ENCODE measurements around the gene PTCD3. TPM values are rescaled to one million over a fixed set of nuclear protein-coding genes. Genes with fewer than 3 reads are reported as not detected.

Gene PTCD3
- total and polyA plus RNA-seq, 2 of the 4 experiments (the other 2 are of a cell fraction): 44.0 to 48.9 TPM

GRCh38 chr2:86069091-86069685 lies 36.8 kb upstream of the PTCD3 start:
- no CpG with 5 or more reads among the region's 8 CpGs for WGBS, 2 experiments (ENCODE audit: extremely low coverage in 2 of 2, insufficient read length in 1 of 2)
- Histone ChIP-seq H3K79me1 (ENCODE audit: low read depth in 1 of 2, low read length in 2 of 2) (peaks cover 3 to 21% of the 10 kb centered on the region in 2 experiments; a peak in 3 of 4 replicates), H2AK9ac (replicated peaks; ENCODE audit: low read depth, low read length, poor library complexity) (no peak overlapping the region), H3K4ac (ENCODE audit: low read depth, low read length) (no peak overlapping the region), H4K5ac (ENCODE audit: low read depth, low read length) (no peak overlapping the region), H3K4me2 (ENCODE audit: low read depth, low read length) (no peak overlapping the region), H3K23ac (ENCODE audit: low read depth, low read length) (no peak overlapping the region), H2BK20ac (ENCODE audit: low read depth, low read length) (no peak overlapping the region), H3K4me3 (ENCODE audit: insufficient read depth, low read depth, low read length) (no peak overlapping the region), H3K9ac (ENCODE audit: low read depth, low read length) (no peak overlapping the region), H3K9me3 (ENCODE audit: control insufficient read depth, insufficient read depth, low read length) (no peaks in the 10 kb centered on the region), H4K8ac (ENCODE audit: low read depth in 2 of 2, low read length in 2 of 2) (no peak overlapping the region), H2AFZ (replicated peaks; ENCODE audit: low read length, poor library complexity) (no peak overlapping the region), H3K14ac (replicated peaks; ENCODE audit: low read depth, low read length) (no peak overlapping the region), H4K20me1 (ENCODE audit: insufficient read depth, low read length) (no peaks in the 10 kb centered on the region), H3K18ac (ENCODE audit: low read depth, low read length) (no peak overlapping the region), H2BK120ac (ENCODE audit: low read depth, low read length) (no peak overlapping the region), H2BK15ac (ENCODE audit: low read depth, low read length) (no peak overlapping the region; the same call in 2 of the 3 replicates), H3K36me3 (ENCODE audit: control insufficient read depth, insufficient read depth, low read length) (peaks cover 45% of the 10 kb centered on the region), H3K4me1 (ENCODE audit: control insufficient read depth, insufficient read depth, low read length) (peaks cover 3% of the 10 kb centered on the region; the same call in 1 of the 2 replicates), H3K56ac (ENCODE audit: extremely low read depth, insufficient read depth, low read length) (no peak overlapping the region), H4K91ac (ENCODE audit: insufficient read depth, low read depth, low read length) (no peak overlapping the region), H3K27me3 (ENCODE audit: control insufficient read depth, insufficient read depth, low read length) (no peaks in the 10 kb centered on the region), H2BK5ac (ENCODE audit: low read depth, low read length, poor library complexity, severe bottlenecking) (no peak overlapping the region), H3K9me1 (ENCODE audit: insufficient read depth, low read length) (no peaks in the 10 kb centered on the region; the same call in 1 of the 2 replicates), H2AK5ac (ENCODE audit: low read depth, low read length) (no peak overlapping the region), H3K27ac (ENCODE audit: insufficient read depth, low read length) (no peak overlapping the region)
- no peak for ATAC-seq (ENCODE audit: low read depth)
- dilution Hi-C loops (cut with HindIII; ENCODE audit: low sequenced_read_pairs, unreplicated experiment) (no loop called here), intact Hi-C loops (cut with micrococcal nuclease) (no loop called here), in situ Hi-C loops (cut with MboI; ENCODE audit: low sequenced_read_pairs) (no loop called here)
- TF ChIP-seq MAZ (IDR thresholded peaks at IDR 0.05; ENCODE audit: borderline replicate concordance, low read depth, low read length): no peak
- TF ChIP-seq, protein P1, sequence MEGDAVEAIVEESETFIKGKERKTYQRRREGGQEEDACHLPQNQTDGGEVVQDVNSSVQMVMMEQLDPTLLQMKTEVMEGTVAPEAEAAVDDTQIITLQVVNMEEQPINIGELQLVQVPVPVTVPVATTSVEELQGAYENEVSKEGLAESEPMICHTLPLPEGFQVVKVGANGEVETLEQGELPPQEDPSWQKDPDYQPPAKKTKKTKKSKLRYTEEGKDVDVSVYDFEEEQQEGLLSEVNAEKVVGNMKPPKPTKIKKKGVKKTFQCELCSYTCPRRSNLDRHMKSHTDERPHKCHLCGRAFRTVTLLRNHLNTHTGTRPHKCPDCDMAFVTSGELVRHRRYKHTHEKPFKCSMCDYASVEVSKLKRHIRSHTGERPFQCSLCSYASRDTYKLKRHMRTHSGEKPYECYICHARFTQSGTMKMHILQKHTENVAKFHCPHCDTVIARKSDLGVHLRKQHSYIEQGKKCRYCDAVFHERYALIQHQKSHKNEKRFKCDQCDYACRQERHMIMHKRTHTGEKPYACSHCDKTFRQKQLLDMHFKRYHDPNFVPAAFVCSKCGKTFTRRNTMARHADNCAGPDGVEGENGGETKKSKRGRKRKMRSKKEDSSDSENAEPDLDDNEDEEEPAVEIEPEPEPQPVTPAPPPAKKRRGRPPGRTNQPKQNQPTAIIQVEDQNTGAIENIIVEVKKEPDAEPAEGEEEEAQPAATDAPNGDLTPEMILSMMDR (conservative IDR thresholded peaks at IDR 0.05; ENCODE audit: low read depth, low read length): no peak
- TF ChIP-seq, protein P2, sequence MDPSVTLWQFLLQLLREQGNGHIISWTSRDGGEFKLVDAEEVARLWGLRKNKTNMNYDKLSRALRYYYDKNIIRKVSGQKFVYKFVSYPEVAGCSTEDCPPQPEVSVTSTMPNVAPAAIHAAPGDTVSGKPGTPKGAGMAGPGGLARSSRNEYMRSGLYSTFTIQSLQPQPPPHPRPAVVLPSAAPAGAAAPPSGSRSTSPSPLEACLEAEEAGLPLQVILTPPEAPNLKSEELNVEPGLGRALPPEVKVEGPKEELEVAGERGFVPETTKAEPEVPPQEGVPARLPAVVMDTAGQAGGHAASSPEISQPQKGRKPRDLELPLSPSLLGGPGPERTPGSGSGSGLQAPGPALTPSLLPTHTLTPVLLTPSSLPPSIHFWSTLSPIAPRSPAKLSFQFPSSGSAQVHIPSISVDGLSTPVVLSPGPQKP (IDR thresholded peaks at IDR 0.05; ENCODE audit: borderline replicate concordance, low read depth, low read length): no peak
- no peak for TF ChIP-seq RCOR1 (IDR thresholded peaks at IDR 0.05; ENCODE audit: insufficient replicate concordance, low read length)
- TF ChIP-seq BHLHE40 (IDR thresholded peaks at IDR 0.05; ENCODE audit: low read depth, low read length): no peak
- no peak for TF ChIP-seq SMC3 (IDR thresholded peaks at IDR 0.05; ENCODE audit: low read depth, low read length)
- TF ChIP-seq MAFK (IDR thresholded peaks at IDR 0.05; ENCODE audit: low read depth, low read length): no peak
- TF ChIP-seq USF2 (IDR thresholded peaks at IDR 0.05; ENCODE audit: low read depth, low read length): no peak
- no peak for TF ChIP-seq NFE2L2 (IDR thresholded peaks at IDR 0.05; ENCODE audit: low read depth, low read length)
- no peak for TF ChIP-seq FOS (IDR thresholded peaks at IDR 0.05; ENCODE audit: low read depth, low read length)
- TF ChIP-seq MXI1 (IDR thresholded peaks at IDR 0.05; ENCODE audit: borderline replicate concordance, low read depth, low read length): no peak
- no peak for TF ChIP-seq RAD21 (IDR thresholded peaks at IDR 0.05; ENCODE audit: low read length)
- TF ChIP-seq CEBPB (IDR thresholded peaks at IDR 0.05; ENCODE audit: low read depth, low read length): no peak
- TF ChIP-seq CHD1 (IDR thresholded peaks at IDR 0.05; ENCODE audit: low read depth, low read length): no peak
- no peak for TF ChIP-seq RFX5 (IDR thresholded peaks at IDR 0.05; ENCODE audit: low read depth, low read length)
- no peak for TF ChIP-seq POLR2A (IDR thresholded peaks at IDR 0.05; ENCODE audit: low read depth, low read length)
- no TSS peak for BruUV-seq (replicated peaks)
- POLR2A ChIA-PET (ENCODE audit: unreplicated experiment): no interaction called here
- DNase-seq: no peak
- CTCF ChIA-PET: interaction anchor here (2.2 kb wide), 1 partner anchor 242 kb away, joined by 7 read pairs; no protein-coding TSS in a partner anchor
